ENCODE data around the gene ACAP2. TPM values are rescaled to one million over a fixed set of nuclear protein-coding genes. Genes with fewer than 3 reads are reported as not detected.

The ACAP2 gene
- total and polyA plus RNA-seq, 2 experiments from 2014 or later: 45.6 to 104 TPM

- Histone ChIP-seq H3K4me1 (ENCODE audit: insufficient read depth) (peaks cover 15% of the 10 kb centered on the region; the same call in 1 of the 2 replicates), H3F3A (replicated peaks; ENCODE audit: low read depth) (peaks cover 13% of the 10 kb centered on the region; the same call in 1 of the 2 replicates), H4K20me1 (replicated peaks; ENCODE audit: insufficient read depth) (peaks cover 79% of the 10 kb centered on the region), H3K79me2 (replicated peaks; ENCODE audit: insufficient read depth) (peaks cover 88% of the 10 kb centered on the region), H3K27ac (ENCODE audit: low read depth) (no peak overlapping the region), H2AFZ (no peak overlapping the region), H3K4me2 (no peak overlapping the region), H3K9me2 (ENCODE audit: insufficient read depth) (no peaks in the 10 kb centered on the region), H3K27me3 (ENCODE audit: insufficient read depth) (no peaks in the 10 kb centered on the region), H3K4me3 (no peak overlapping the region), H3K36me3 (ENCODE audit: insufficient read depth) (no peaks in the 10 kb centered on the region)
- Mint-ChIP-seq H3K9me3 (no peaks in the 10 kb centered on the region), H3K27me3 (ENCODE audit: insufficient read depth, low read depth, poor library complexity) (peaks cover 9% of the 10 kb centered on the region), H3K27ac (no peak overlapping the region), H3K4me1 (peaks cover 40% of the 10 kb centered on the region), H3K36me3 (ENCODE audit: low read depth) (peaks cover 30% of the 10 kb centered on the region), H3K4me3 (no peak overlapping the region)
- no peak for TF ChIP-seq ZNF331 (CRISPR knock-in tag; IDR thresholded peaks at IDR 0.05; ENCODE audit: low read depth)
- TF ChIP-seq CTCF (conservative IDR thresholded peaks at IDR 0.05; ENCODE audit: low read depth in 2 of 2): peak; percentile 34 to 52
- DNase-seq (ENCODE audit: low spot score) (no peak), ATAC-seq (no peak)
These were observed 177.3 kb downstream of the ACAP2 start for GRCh38 chr3:195265363-195265976.

GRCh38 chr3:195263925-195264600, 178.8 kb downstream of the ACAP2 start:
- Histone ChIP-seq H4K20me1 (replicated peaks; ENCODE audit: insufficient read depth) (peaks cover 67% of the 10 kb centered on the region), H3K27ac (ENCODE audit: low read depth) (no peak overlapping the region)

More at GRCh38 chr3:195263925-195264600, 178.8 kb downstream of the ACAP2 start:
- Mint-ChIP-seq H3K36me3 (ENCODE audit: low read depth) (peaks cover 23% of the 10 kb centered on the region), H3K4me3 (no peak overlapping the region; the same call in 2 of the 3 replicates), H3K4me1 (peaks cover 30% of the 10 kb centered on the region), H3K27me3 (ENCODE audit: insufficient read depth, low read depth, poor library complexity) (peaks cover 6% of the 10 kb centered on the region), H3K9me3 (no peaks in the 10 kb centered on the region), H3K27ac (no peak overlapping the region)
- no peak overlapping the region for H3K4me2 ChIP-seq
- peaks cover 79% of the 10 kb centered on the region for H3K79me2 ChIP-seq (replicated peaks; ENCODE audit: insufficient read depth)
- no peaks in the 10 kb centered on the region for H3K27me3 ChIP-seq (ENCODE audit: insufficient read depth)
- peaks cover 12% of the 10 kb centered on the region for H3K4me1 ChIP-seq (ENCODE audit: insufficient read depth)
- no peak overlapping the region for H2AFZ ChIP-seq
- H3K4me3 ChIP-seq: no peak overlapping the region
- H3F3A ChIP-seq (replicated peaks; ENCODE audit: low read depth): peaks cover 16% of the 10 kb centered on the region; the same call in 1 of the 2 replicates
- no peaks in the 10 kb centered on the region for H3K9me2 ChIP-seq (ENCODE audit: insufficient read depth)
- DNase-seq (ENCODE audit: low spot score) (no peak), ATAC-seq (no peak)
- no peaks in the 10 kb centered on the region for H3K36me3 ChIP-seq (ENCODE audit: insufficient read depth)
- TF ChIP-seq ZNF331 (CRISPR knock-in tag; IDR thresholded peaks at IDR 0.05; ENCODE audit: low read depth): no peak
- no peak for TF ChIP-seq ZNF114 (CRISPR knock-in tag; IDR thresholded peaks at IDR 0.05)
- no peak for TF ChIP-seq CTCF (conservative IDR thresholded peaks at IDR 0.05; ENCODE audit: low read depth in 2 of 2)
- TF ChIP-seq STAT1 (IDR thresholded peaks at IDR 0.05; ENCODE audit: unreplicated experiment): no peak
- TF ChIP-seq REST (IDR thresholded peaks at IDR 0.05; ENCODE audit: unreplicated experiment): no peak
- TF ChIP-seq EZH2phosphoT487 (IDR thresholded peaks at IDR 0.05; ENCODE audit: unreplicated experiment): no peak
- TF ChIP-seq CREB1 (CRISPR knock-in tag; IDR thresholded peaks at IDR 0.05; ENCODE audit: low read depth): no peak
- no peak for TF ChIP-seq NANOG (IDR thresholded peaks at IDR 0.05; ENCODE audit: borderline replicate concordance)
- no peak for TF ChIP-seq JUNB (IDR thresholded peaks at IDR 0.05; ENCODE audit: unreplicated experiment)
